ENCODE data around the gene AKTIP.
"Not testable (repeated sequence)": the region's sequence is repeated elsewhere in the genome, so short reads cannot be mapped to it uniquely, and the experiment has no call there.

Gene AKTIP

GRCh38 chr16:53502331-53503269 is at the start of gene AKTIP:
Gene AKTIP, minus strand, starts transcription at chr16:53503209. Its CDS starts 2,950 bp downstream, at chr16:53500259.
- DNase-seq (ENCODE audit: low spot score): peak; percentile 26

GRCh38 chr16:53549970-53550690 is 47.1 kb upstream of the AKTIP start:
- DNase-seq (ENCODE audit: low spot score): peak; percentile 67

- peak; percentile 11 for DNase-seq (ENCODE audit: low spot score)
Observed at GRCh38 chr16:53546988-53547391, 44.0 kb upstream of the AKTIP start.

GRCh38 chr16:53545433-53545832 is 42.4 kb upstream of the AKTIP start:
- DNase-seq (ENCODE audit: low spot score): no peak

- DNase-seq (ENCODE audit: low spot score): no peak
Observed at GRCh38 chr16:53542283-53542682, 39.3 kb upstream of the AKTIP start.

GRCh38 chr16:53541326-53541725 is 38.3 kb upstream of the AKTIP start:
- DNase-seq (ENCODE audit: low spot score): no peak

- not testable (repeated sequence) for DNase-seq (ENCODE audit: low spot score)
Observed at GRCh38 chr16:53539759-53540718, 37.0 kb upstream of the AKTIP start.

- not testable (repeated sequence) for DNase-seq (ENCODE audit: low spot score)
Observed at GRCh38 chr16:53539346-53539745, 36.3 kb upstream of the AKTIP start.

GRCh38 chr16:53537626-53538025 is 34.6 kb upstream of the AKTIP start:
- no peak for DNase-seq (ENCODE audit: low spot score)

- no peak for DNase-seq (ENCODE audit: low spot score)
Observed at GRCh38 chr16:53534206-53534605, 31.2 kb upstream of the AKTIP start.

GRCh38 chr16:53530741-53531140 is 27.7 kb upstream of the AKTIP start:
- DNase-seq (ENCODE audit: low spot score): no peak

- DNase-seq (ENCODE audit: low spot score): no peak
Observed at GRCh38 chr16:53530046-53530445, 27.0 kb upstream of the AKTIP start.

GRCh38 chr16:53529513-53529912 is 26.5 kb upstream of the AKTIP start:
- no peak for DNase-seq (ENCODE audit: low spot score)

- DNase-seq (ENCODE audit: low spot score): no peak
Observed at GRCh38 chr16:53528797-53529196, 25.8 kb upstream of the AKTIP start.

GRCh38 chr16:53523971-53524548 is 21.1 kb upstream of the AKTIP start:
- no peak for DNase-seq (ENCODE audit: low spot score)

- no peak for DNase-seq (ENCODE audit: low spot score)
Observed at GRCh38 chr16:53523126-53523804, 20.3 kb upstream of the AKTIP start.

- DNase-seq (ENCODE audit: low spot score): no peak
Observed at GRCh38 chr16:53519417-53520091, 16.5 kb upstream of the AKTIP start.

- no peak for DNase-seq (ENCODE audit: low spot score)
Observed at GRCh38 chr16:53518550-53519416, 15.8 kb upstream of the AKTIP start.

GRCh38 chr16:53517851-53518250 is 14.8 kb upstream of the AKTIP start:
- DNase-seq (ENCODE audit: low spot score): no peak

All from SW480 (cell line).